Activated CD8-positive, alpha-beta memory T cell treated with anti-CD3 and anti-CD28 coated beads, Interleukin-2, amount 50 U/mL, for 24 hours (primary cell): ENCODE results near the gene SMIM35.

Experiments
- DNase-seq: peaks from one replicate; pipeline ENCODE4 v3.0.0-alpha.2; 2020; ENCODE audit errors: extremely low read depth

SMIM35 gene

DNA sequence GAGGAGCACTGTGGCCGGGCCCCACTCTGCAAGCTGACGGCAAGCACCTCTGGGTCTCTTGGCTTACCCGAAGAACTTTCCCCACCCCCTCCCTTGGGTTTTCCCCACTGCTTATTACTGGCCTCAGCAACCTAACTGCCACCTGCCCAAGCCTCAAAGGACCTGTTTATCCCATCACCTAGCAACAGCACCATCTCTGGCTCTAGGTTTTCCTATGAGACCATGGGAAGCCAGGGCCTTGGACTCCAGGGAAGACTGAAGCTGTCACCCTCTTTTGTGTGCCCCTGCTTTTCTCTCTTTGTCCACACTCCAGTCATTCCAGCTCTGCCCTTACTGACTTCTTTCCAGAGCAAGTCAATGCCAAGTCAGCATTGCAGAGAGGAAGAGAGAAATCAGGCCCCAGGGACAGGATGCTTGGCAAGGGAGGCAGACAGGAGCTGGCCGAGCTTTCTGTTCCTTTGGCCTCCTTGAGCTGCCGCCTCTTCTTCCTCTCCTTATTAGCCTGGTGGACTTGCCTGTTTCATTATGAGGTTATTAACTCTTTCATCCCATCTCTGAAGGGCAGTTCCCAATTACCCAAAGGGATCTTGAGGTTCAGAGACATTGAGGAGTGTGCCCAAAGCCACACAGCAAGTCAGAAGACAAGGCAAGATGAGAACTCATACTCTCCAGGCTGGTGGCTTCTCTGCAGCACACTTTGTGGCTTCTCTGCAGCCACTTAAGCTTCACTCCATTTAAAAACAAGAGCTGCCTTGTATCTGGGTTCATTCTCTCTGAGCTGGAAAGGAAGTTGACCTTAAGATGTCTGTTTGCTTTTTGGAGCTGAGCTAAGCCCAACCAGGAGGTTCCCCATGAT, at the start of gene SMIM35:
SMIM35 (minus strand) TSS at position 51 of the 856 bp plus-strand sequence. CDS start 206 bp downstream, outside the sequence.
- DNase-seq: no peak

DNA sequence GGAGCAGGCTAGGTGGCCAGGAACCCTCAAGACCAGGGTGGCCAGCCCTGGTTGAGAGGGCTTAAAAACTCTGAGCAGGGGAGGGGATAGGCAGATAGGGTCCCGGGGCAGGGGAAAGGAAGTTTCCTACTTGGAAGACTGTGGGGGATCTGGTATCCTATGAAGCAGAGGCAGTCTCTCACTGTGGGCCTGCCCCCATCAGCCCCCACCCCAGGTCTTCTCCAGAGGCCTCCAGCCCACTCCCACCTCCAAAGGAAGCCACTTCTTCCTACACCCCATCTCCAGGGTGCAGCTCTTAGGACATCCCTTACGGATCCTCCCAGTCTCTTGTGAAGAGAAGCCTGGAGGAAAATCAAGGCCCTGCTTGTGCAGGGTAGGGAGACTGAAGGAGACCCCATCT, 49.6 kb upstream of the SMIM35 start:
- no peak for DNase-seq

DNA sequence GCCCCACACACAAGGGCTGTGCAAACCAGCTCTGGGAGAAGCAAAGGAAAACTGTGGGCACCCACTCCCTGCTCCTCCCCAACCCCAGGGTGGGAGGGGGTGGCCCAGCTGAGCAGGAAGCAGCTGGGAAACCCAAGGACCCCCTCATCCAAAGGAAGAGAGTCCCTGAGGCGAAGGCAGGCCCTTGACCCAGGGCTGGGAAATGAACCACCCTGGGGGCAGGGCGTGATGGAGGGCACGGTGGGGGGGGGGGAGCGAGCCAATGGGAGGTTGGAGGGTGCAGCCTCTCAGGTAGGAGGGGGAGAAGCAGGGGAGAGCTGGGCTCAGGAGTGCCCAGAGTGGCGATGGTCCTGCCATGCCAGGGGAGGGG, 49.0 kb upstream of the SMIM35 start:
- no peak for DNase-seq

DNA sequence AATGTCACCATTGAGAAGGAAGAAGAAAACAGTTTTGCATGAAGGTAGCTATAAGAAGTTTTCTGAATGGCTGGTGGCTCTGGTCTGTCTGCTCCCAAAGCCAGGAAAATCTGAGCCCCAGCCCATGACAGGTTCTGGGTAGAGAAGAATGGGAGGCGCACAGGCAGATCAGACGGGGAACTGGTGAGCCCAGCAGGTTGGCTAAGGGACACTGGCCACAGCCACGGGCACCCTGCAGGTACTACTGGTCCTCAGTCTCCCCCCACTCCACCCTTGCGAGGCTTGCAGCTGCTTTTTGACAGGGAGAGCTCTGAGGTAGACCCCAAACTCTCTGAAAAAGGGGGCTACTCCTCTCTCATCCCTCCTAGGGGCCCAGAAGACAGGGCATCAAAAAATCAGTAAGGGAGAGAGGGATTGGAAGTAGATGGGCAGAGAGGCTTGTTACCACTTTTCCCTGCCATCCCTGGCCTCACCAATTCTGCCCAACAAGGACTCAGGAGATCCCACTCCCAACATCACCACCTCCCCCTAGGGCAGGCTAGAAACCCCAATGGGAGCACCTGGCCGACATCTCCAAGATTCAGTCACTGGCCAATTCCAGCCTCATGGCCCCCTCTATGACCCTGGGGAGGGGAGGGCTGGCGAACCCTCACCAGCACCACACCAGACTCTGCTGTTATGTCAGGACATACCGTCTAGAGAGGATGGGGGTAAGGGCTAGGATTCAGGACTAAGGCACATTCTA, 48.5 kb upstream of the SMIM35 start:
- no peak for DNase-seq

DNA sequence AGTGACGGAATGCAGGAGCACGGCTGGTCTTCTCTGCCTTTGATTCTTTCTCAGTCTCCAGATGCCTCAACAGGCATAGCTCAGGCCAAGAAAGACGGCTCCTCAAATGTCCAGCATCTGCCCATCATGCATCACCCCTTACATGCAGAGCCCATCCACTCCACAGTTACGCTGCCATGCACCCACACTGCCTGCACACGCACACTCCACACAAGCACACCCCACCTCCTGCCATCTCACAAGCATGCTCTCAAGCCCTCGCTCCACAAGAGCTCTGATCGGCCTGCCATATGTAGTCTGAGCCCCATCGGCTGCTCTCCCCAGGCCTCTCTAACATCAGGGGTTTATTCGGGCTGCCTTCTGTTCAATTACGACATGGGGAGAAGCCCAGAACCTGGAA, 47.1 kb upstream of the SMIM35 start:
- no peak for DNase-seq

DNA sequence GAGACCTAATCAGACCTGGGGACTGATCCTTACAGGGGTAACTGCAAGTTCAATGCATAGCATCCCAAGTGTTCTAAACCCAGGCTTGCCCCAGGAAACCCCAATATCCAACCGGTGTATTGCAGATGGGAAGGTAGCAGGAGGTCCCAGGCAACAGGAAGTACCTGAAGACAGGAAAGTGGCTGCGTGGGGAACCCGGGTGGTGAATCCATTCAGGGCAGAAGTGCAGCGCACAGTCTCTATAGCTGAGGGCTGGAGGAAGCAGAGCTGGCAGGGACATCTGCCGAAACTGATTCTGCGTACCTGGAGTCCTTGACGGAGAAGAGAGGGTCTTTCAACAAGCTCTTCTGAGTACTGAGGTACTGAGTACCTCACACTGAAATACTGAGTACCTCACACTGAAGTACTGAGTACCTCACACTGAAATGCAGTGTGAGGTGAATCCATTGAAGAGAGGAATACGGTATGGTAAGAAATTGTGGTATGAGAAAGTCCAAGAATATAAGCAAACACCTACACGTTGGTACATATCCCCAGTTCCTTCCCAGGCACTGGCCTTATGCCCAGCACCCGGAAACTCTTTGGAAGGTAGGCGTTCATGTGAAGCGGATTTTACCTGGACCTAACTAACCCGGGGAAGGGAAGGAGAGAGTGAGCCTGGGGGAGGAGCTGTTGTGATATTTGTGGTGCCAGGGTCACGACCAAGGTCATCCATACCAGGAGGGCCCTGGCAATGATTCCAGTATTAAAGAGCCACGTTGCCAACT, 45.8 kb upstream of the SMIM35 start:
- no peak for DNase-seq

DNA sequence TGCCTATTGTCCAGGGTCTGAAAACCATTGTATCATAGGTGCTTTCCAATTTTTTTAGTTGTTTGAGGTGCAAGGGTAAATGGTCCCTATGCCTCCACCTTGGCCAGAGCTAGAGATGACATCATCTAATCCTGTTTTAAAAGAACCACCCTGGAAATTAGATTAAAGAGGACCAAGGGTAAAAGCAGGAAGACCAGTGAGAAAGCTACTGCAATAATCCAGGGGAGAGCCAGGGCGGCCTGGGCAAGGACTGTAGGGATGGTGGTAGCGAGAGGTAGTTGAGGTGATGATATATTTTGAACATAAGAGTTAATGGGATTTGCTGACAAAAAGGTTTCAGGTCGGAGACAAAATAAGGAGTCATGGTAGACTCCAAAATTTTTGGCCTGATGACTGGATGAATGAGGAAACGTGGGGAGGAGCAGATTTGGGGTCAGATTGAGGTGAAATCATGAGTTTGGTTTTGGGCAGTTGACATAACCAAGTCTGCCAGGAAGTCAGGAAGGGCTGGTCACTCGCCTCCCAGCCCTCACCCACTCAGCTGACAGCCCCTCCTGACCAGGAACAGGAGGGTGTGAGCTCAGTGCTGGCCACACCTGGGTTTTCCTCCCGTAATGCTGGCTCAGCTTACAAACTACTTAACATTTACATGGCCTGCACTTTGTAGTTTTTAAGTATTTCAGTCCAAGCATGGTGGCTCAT, 42.9 kb upstream of the SMIM35 start:
- no peak for DNase-seq

DNA sequence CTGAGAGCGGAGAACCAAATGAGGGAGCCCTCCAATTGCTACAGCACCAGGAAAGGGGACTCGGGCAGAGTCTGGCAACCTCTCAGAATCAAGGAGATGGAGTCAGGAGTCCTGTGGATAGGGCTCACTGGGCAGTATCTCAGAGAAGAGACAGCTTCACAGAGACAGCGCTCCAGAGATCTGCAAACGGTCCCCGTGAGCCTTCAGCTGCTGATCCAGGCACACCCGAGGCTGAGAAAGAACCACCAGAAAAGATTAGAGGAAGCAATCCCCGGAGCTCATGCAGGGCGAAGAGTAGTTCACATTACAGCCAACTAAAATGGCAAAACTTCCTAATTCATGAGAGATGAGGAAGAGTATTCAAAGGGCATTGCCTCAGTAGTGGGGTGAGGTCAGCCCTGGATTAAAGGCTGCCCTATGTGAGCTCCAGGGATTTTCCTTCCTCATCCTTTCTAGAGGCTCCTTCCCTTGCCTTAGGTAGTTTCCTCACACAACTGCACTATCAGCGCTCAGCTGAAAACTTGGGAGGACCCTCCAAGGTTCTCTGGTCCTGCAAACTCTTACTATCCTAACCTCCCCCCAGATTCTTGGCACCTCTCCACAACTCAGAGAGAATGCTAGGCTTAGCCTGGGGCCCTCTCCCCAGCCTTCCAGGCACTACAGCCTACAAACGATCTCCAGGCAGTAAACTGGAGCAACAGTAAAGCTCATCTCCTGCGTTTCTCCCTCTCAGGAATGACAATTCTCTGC, 42.1 kb upstream of the SMIM35 start:
- no peak for DNase-seq

DNA sequence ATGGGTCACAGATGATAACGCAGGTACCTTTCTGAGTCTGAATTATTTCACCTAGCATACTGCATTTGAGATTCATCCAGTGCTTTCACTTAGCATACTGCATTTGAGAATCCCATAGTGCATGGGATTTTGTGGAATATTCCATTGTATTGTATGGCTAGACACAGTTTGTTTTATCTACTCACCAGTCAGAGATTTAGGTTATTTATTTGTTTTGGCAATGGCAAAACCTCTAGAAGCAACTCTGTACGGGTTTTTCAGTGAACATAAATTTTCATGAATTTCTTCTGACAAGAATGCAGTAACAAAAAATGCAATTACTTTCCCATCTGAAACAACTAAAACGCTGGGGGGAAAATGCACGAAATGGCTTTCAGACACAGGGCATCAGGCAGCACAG, 41.5 kb upstream of the SMIM35 start:
- no peak for DNase-seq

DNA sequence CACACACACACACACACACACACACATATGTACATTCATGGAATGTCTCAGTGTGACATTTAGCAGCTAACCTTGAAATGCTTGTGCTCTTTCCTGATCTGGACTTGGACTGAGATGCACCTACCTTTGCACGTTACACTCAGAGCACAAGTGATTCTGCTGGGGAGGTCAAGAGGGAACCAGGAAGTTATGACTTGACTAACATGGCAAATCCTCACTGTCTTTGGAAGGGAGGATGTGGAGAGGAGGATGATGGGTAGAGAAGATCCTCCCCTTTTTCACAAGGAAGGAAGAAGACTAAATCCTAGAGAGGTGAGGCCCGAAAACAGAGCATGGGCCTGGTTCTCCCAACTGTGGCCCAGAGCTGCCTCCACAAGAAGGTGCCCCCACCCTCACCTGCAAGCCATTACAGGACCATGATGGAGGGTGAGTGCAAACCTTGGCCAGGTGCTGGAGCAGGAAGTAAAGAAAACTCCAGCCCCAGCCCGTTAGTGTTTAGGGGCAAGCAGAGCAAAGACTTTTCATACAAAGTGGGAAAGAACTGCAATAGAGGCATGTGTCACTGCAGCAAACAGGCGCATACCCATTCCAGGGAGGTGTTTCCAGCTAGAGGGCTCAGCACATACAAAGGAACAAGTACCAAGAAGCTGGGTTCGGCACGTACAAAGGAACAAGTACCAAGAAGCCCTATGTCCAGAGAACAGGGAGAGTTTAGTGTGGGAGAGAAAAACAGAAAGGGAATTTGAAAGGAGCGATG, 39.5 kb upstream of the SMIM35 start:
- no peak for DNase-seq

DNA sequence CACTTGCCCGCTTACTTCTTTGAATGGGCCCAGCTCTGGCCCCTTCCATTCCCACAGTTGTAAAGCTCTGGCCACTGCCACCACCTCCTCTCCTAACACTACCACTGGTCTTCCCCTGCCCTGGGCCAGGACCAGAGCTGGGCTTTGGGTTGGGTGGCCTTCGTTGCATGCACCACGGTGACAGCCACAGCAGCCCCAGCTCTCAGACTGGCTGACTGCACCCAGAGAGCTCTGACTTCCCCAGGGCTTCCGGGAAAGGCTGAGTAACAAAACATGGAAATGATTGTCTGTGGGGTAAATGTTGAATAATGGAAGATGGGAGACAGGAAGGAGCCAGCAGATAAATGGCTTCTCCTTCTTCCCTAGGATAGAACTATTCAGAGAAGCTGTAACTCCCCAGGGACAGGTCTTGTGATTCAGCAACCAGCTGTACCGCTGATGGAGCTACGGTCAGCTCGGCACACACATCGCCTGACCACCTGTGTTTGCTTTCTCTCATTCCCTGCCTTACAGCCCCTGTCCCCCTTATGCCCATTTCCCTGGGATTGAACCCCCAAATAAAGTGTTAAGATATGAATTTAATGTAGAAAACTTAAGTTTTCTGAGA, 38.3 kb upstream of the SMIM35 start:
- no peak for DNase-seq

DNA sequence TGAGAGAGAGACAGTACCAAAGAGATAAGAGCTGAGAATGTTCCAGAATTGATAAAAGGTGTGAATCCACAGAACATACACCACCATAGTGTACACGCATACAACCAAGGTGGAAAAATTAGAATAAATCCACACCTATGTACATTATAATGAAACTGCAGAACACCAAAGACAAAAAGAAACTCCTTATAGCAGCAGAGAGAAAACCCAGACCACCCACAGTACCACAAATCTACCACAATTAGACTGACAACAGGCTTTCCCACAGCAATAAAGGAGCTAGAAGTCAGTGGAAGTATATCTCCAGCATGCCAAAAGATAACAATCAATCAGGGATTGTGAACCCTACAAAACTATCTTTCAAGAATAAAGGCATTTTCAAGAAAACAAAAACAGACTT, 34.0 kb upstream of the SMIM35 start:
- no peak for DNase-seq

DNA sequence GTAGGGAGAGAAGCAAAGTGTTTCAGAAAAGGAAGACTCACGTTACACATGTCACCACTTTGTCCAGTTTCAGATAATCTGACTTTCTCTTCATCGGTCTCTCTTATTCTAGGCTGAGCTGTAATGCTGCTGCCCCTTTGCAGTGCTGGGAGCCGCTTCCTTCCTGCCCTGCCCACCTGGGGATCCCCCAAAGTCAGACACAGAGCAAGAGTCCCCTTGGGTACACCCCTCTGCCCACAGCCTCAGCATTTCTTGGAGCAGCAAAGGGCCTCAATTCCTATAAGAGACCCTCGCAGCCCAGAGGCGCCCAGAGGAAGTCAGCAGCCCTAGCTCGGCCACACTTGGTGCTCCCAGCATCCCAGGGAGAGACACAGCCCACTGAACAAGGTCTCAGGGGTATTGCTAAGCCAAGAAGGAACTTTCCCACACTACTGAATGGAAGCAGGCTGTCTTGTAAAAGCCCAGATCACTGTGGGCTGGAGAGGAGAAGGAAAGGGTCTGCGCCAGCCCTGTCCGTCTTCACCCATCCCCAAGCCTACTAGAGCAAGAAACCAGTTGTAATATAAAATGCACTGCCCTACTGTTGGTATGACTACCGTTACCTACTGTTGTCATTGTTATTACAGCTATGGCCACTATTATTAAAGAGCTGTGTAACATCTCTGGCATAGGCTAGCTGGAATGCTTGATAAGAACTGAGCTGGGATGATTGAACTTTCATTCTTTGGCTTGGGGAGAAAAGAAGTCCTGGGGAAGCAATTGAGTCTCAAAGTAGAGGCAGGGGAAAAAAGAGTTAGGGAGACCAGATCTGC, 31.2 kb upstream of the SMIM35 start:
- DNase-seq: no peak

DNA sequence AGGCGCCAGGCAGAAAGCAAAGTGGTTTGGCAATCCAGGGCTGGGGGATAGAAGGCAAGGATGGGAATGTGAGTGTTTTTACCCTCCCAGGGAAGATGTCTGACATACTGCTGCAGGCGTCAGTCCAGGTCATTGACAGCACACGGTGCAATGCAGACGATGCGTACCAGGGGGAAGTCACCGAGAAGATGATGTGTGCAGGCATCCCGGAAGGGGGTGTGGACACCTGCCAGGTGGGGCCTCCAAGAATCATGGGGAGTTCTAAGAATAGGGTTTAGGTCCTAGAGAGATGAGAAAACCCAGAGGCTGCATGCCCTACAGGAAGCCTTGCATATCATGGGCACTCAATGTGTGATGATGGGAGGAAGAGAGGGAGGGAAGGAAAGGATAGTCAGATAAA, 28.3 kb upstream of the SMIM35 start:
- DNase-seq: no peak

DNA sequence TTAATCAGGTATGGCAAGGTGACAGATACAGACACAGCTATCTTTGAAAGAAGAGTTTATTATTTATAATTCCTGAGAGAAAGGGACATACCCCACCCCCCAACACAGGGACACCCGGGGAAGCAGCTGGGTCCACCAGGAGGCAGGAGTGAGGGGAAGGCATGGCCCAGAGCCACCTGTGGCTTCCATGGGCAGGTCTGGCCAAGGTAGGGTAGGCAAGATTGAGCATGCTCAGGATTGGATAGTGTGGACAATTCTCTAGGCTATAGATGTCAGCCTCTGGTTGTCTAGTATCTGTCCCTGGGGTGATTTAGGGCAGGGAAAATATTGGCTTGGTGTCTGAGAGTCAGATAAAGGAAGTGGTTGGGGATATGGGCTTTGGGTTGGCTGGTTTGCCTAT, 27.5 kb upstream of the SMIM35 start:
- no peak for DNase-seq

DNA sequence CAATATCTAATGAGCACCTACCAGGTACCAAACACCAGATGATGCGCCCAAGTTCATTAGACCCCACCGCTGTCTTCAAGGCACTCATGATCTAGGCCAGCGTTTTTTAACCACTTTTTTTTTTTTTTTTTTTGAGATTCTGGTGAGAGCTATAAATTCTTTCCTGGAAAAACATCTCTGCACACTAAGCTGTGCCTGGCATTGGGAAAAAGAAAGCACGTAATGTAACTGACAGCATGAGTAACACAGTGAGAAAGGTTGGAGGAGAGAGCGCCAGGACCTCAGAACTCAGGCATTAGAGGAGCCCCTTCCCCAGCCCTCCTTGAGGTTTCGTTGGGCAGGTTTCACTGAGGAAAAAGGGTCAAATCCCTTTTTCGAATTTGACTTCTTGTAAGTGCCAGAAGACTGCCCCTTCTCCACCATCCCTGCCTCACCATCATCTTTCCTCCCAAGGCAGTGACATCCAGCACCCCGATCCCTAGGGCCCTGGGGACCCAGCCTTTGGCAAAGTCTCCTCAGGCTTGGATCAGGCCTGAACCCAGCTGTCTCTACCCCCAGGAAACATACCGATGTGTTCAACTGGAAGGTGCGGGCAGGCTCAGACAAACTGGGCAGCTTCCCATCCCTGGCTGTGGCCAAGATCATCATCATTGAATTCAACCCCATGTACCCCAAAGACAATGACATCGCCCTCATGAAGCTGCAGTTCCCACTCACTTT, 26.1 kb upstream of the SMIM35 start:
- no peak for DNase-seq

DNA sequence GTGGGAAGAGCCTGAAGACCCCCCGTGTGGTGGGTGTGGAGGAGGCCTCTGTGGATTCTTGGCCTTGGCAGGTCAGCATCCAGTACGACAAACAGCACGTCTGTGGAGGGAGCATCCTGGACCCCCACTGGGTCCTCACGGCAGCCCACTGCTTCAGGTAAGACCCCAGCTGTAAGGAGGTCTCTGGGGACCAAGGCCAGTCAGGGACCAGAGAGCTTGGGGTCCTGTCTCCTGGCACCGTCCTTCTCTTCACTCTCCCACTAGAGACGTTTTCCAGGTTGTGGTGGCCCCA, 24.9 kb upstream of the SMIM35 start:
- DNase-seq: no peak

DNA sequence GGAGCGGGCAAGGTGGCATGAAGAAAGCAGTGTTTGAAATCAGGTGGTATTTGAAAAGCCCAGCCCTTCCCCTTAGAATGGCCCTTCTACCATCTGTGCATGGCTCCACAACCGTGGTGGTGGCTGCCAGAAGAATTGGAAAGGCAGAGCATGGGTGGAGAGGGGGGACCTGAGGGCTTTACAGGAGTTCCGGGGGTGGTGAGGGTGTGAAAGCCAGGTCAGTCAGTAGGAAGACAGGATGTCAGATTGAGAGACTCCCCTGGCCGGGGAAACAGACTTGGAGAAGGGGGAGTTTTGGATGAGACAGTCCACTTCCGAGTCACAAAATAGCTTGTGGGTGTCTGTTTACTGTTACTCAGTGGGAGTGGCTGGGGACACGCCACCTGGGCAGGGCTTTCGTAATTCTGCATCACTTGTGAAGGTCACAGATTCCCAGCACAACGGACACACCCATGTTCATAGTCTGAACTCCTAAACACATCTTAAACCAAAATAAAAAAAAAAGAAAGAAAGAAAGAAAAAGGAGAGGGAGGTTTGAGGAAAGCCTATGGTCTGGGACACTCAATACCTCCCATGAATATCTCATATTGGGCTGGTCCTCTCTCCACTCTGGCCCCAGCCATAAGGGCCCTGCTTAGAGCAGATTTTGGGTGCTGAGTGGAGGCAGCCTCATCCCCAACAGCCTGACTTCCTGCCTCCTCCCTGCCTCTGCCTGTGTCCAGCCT, 24.4 kb upstream of the SMIM35 start:
- no peak for DNase-seq
